Loucy (cell line): ENCODE data around the gene FBH1.

ENCODE experiments used
- EZH2phosphoT487 ChIP-seq: fragments of 200-600 bp; IDR thresholded peaks from 2 replicates; pipeline ENCODE4 v1.6.1; 2018; ENCODE audit warnings: antibody characterized with exemption, mild to moderate bottlenecking, moderate library complexity, borderline replicate concordance
- TF ChIP-seq, protein P1 (sequence below): fragments of 200-600 bp; sonication (generic); conservative IDR thresholded peaks from 2 replicates; pipeline ENCODE4 v1.5.1; 2014; ENCODE audit warnings: mild to moderate bottlenecking, antibody characterized with exemption, low read length

GRCh38 chr10:5949009-5949759, 59.1 kb downstream of the FBH1 start:
- TF ChIP-seq, protein P1, sequence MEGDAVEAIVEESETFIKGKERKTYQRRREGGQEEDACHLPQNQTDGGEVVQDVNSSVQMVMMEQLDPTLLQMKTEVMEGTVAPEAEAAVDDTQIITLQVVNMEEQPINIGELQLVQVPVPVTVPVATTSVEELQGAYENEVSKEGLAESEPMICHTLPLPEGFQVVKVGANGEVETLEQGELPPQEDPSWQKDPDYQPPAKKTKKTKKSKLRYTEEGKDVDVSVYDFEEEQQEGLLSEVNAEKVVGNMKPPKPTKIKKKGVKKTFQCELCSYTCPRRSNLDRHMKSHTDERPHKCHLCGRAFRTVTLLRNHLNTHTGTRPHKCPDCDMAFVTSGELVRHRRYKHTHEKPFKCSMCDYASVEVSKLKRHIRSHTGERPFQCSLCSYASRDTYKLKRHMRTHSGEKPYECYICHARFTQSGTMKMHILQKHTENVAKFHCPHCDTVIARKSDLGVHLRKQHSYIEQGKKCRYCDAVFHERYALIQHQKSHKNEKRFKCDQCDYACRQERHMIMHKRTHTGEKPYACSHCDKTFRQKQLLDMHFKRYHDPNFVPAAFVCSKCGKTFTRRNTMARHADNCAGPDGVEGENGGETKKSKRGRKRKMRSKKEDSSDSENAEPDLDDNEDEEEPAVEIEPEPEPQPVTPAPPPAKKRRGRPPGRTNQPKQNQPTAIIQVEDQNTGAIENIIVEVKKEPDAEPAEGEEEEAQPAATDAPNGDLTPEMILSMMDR = peak; percentile 41
- no peak for TF ChIP-seq EZH2phosphoT487
